NCI-H526 treated with DMSO at 0.1 percent for 48 hours (cell line): ENCODE measurements around the gene MORN4.
"Not testable (repeated sequence)": the region's sequence is repeated elsewhere in the genome, so short reads cannot be mapped to it uniquely, and the experiment has no call there.

Experiments
- DNase-seq: peaks from one replicate; lab custom pipeline; 2025; lab: John Stamatoyannopoulos, UW

The MORN4 gene

GRCh38 chr10:97632949-97633884 lies at the start of gene MORN4:
Gene MORN4, minus strand, starts transcription at chr10:97633500. Its CDS starts 13,847 bp downstream, at chr10:97619653.
- DNase-seq, result peak; percentile 70

DNA sequence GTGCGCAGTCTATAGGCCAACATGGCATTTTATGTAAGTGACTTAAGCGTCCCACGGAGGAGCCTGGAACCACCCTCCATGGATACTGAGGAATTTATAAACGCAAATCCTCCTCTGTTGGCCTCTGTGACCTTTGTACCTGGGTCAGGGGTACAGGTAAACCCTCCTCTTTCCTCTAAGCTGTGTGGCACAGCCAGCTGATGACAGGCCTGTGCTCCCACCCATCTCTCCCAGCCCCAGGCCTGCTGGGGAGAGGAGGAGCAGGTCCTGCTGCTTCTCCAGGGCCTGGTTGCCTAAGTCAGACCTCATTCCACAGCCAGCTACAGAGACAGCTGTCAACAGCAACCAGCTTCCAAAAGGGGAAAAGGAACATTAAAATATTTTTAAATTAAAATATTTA lies 48.7 kb upstream of the MORN4 start:
- DNase-seq, result no peak

GRCh38 chr10:97679594-97679993 lies 46.3 kb upstream of the MORN4 start:
- no peak for DNase-seq

GRCh38 chr10:97676770-97677581 lies 43.7 kb upstream of the MORN4 start:
- DNase-seq, result peak; percentile 8

DNA sequence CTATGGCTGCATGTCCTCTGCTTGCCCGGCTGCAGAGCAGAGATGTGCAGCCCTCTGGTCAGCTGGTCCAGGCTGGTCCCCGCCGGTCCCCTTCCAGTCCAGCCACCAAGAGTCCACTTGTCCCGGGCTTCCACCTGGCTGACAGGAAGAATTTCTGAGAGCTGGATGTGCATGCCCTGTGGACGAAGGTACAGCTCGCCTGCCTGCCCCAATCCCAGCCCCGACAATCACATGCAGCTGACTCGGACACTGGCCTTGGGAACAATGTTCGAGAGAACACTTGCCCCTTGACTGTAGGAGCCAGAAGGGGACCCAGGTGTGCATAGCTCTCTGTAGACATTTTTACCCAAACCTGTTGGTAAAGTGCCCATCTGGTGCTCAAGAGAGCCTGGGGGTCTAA lies 41.9 kb upstream of the MORN4 start:
- no peak for DNase-seq

DNA sequence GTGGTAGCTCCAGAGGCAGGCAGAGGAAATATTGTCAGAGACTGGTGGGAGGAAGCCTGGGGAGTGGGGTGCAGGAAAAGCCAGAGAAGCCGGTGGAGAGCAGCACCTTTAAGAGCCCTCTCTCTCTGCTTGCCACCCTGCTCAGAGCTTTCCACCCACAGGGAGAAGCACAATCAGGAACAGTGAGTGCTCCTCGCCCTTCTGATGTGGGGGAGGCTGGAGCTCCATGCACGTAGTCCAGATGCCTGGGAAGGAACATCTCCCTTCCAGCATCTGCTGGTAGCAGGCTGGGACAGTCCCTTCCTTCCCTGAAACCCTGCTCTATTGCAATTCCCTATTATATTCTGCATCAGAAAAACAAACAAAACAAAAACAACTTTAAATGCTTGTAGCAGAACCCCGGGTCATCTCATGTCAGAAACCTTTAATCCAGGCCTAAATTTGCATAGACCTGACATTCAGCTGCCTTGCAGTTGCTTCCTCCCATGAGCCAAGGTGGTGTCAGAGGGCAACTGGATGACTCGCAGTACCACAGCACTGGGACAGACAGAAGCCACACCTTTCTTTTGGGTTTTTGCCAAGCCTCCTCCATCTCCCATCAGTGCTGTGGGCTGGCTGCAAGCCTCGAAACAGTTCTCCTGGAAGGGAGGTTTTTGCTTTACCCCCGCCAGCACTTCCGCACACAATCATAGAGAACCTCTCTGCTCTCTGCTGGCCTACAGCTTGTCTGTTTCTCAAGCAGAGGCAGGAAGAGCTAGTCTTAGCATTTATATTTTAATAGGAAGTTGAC lies 40.6 kb upstream of the MORN4 start:
- DNase-seq, result no peak

GRCh38 chr10:97669571-97669970 lies 36.3 kb upstream of the MORN4 start:
- DNase-seq, result no peak

GRCh38 chr10:97667463-97667862 lies 34.2 kb upstream of the MORN4 start:
- DNase-seq, result no peak

GRCh38 chr10:97666992-97667391 lies 33.7 kb upstream of the MORN4 start:
- DNase-seq, result no peak

DNA sequence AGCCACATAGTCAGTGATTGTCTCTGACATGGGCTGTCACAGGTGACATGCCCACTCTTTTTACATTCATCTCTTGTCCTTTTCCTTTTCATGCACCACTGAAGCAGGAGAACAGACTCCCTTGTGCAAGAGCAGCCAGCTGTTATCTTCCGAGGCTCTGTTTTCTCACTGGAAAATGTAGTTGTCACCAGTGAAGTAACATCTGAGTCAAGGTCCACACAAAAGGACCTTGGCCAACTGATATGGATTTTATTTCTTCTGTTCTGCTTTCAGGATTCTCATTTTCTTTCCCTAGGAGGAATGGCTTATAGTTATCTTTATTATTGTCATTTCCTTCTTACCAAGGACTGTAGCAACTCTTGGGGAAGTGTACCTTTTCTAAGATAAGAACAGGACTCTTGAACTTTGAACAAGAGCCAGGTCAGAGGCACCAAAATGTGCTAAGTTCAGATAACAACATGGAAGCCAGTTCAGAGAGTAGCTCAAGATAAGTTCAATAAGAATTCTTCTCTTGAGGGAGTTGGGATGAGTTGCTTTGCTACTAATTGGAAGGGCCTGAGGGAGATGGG lies 31.1 kb upstream of the MORN4 start:
- DNase-seq, result no peak

DNA sequence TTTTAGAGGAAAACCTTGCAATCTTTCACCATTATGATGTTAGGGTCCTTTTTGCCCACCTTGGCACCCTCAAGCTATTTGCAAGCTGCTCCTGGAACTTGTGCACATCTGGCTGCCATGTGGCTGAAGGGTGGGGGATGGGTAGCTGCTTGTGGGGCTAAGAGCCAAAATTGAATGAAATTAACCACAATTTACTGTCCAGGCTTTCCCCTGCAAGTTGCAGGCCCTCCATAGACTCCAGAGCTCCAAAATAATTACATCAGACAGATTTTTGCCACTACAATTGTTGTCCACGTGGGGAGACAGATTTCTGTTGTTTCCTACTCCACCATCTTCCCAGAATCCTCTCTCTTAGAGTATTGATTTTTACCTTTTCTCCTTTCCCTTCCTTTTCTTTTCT lies 26.3 kb upstream of the MORN4 start:
- DNase-seq, result no peak

GRCh38 chr10:97656777-97657176 lies 23.5 kb upstream of the MORN4 start:
- no peak for DNase-seq

- no peak for DNase-seq
These were observed 18.5 kb upstream of the MORN4 start for GRCh38 chr10:97651773-97652172.

DNA sequence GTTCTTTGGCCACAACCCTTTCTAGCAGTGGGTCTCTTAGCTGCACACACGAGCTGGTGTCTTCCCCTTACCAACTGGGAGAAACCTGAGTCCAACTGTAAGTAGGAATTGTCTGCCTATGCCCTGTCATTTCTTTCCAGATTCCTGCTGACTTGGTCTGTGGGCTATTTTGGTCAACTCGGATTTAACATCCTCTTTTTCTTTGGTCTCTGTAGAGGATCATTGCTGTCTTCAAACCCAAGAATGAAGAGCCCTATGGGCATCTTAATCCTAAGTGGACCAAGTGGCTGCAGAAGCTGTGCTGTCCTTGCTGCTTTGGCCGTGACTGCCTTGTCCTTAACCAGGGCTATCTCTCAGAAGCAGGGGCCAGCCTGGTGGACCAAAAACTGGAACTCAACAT lies 17.4 kb upstream of the MORN4 start:
- DNase-seq, result no peak

- not testable (repeated sequence) for DNase-seq
These were observed 16.1 kb upstream of the MORN4 start for GRCh38 chr10:97649405-97649750.

- DNase-seq, result no peak
These were observed 15.5 kb upstream of the MORN4 start for GRCh38 chr10:97648562-97649404.

GRCh38 chr10:97647556-97647955 lies 14.3 kb upstream of the MORN4 start:
- DNase-seq, result no peak

- no peak for DNase-seq
These were observed 11.6 kb upstream of the MORN4 start for GRCh38 chr10:97644936-97645335.

- DNase-seq, result no peak
These were observed 10.2 kb upstream of the MORN4 start for GRCh38 chr10:97643441-97643985.

- DNase-seq, result not testable (repeated sequence)
These were observed 9.3 kb upstream of the MORN4 start for GRCh38 chr10:97642471-97643159.
